ENCODE measurements around the gene TFIP11. TPM values are rescaled to one million over a fixed set of nuclear protein-coding genes. Genes with fewer than 3 reads are reported as not detected.

Gene TFIP11
- total RNA-seq, 1 experiment from 2014 or later = 29.8 TPM

GRCh38 chr22:26548984-26549383 is 36.7 kb upstream of the TFIP11 start:
- BruUV-seq (replicated peaks) = no TSS peak
- ATAC-seq (no peak), DNase-seq (ENCODE audit: low read depth, low spot score) (no peak)
- Histone ChIP-seq H3K4me1 (ENCODE audit: control insufficient read depth, insufficient read depth, low read length) (no peaks in the 10 kb centered on the region), H3K27me3 (ENCODE audit: control insufficient read depth, insufficient read depth, low read length) (no peaks in the 10 kb centered on the region), H3K9me3 (ENCODE audit: control insufficient read depth, insufficient read depth, low read depth, low read length) (no peaks in the 10 kb centered on the region), H3K4me3 (ENCODE audit: low read depth in 2 of 2, low read length in 2 of 2) (no peak overlapping the region), H3K36me3 (ENCODE audit: control insufficient read depth, insufficient read depth, low read length) (no peaks in the 10 kb centered on the region), H3K27ac (ENCODE audit: low read length) (no peak overlapping the region)
- in situ Hi-C loops (cut with HindIII; ENCODE audit: low pct_unique_long_range_greater_than_20kb, low sequenced_read_pairs) (no loop called here), intact Hi-C loops (cut with micrococcal nuclease; ENCODE audit: unreplicated experiment) (no loop called here)
- TF ChIP-seq CTCF (IDR thresholded peaks at IDR 0.05) = no peak
- TF ChIP-seq TCF7L2 (IDR thresholded peaks at IDR 0.05; ENCODE audit: low read depth, low read length) = no peak
- no peak for TF ChIP-seq SIN3A (IDR thresholded peaks at IDR 0.05; ENCODE audit: borderline replicate concordance, insufficient read depth, low read depth, low read length)
- no peak for TF ChIP-seq POLR2AphosphoS5 (IDR thresholded peaks at IDR 0.05; ENCODE audit: low read depth, low read length)
- no peak for TF ChIP-seq REST (IDR thresholded peaks at IDR 0.05; ENCODE audit: insufficient read depth in 1 of 2, low read depth in 2 of 2, low read length in 1 of 2)
- CTCF ChIA-PET = no interaction called here
- POLR2A ChIA-PET = no interaction called here

- intact Hi-C loops (cut with micrococcal nuclease; ENCODE audit: unreplicated experiment) = no loop called here
- ATAC-seq (no peak), DNase-seq (ENCODE audit: low read depth, low spot score) (no peak)
- H3K9me3 ChIP-seq (ENCODE audit: control insufficient read depth, insufficient read depth, low read depth, low read length) = no peaks in the 10 kb centered on the region
- H3K4me1 ChIP-seq (ENCODE audit: control insufficient read depth, insufficient read depth, low read length) = no peaks in the 10 kb centered on the region
- H3K36me3 ChIP-seq (ENCODE audit: control insufficient read depth, insufficient read depth, low read length) = no peaks in the 10 kb centered on the region
- BruUV-seq (replicated peaks) = no TSS peak
- in situ Hi-C loops (cut with HindIII; ENCODE audit: low pct_unique_long_range_greater_than_20kb, low sequenced_read_pairs) = no loop called here
- no peak overlapping the region for H3K4me3 ChIP-seq (ENCODE audit: low read depth in 2 of 2, low read length in 2 of 2)
- TF ChIP-seq TCF7L2 (IDR thresholded peaks at IDR 0.05; ENCODE audit: low read depth, low read length) (no peak), REST (IDR thresholded peaks at IDR 0.05; ENCODE audit: insufficient read depth in 1 of 2, low read depth in 2 of 2, low read length in 1 of 2) (no peak), SIN3A (IDR thresholded peaks at IDR 0.05; ENCODE audit: borderline replicate concordance, insufficient read depth, low read depth, low read length) (no peak), CTCF (IDR thresholded peaks at IDR 0.05) (no peak), POLR2AphosphoS5 (IDR thresholded peaks at IDR 0.05; ENCODE audit: low read depth, low read length) (no peak)
- no peaks in the 10 kb centered on the region for H3K27me3 ChIP-seq (ENCODE audit: control insufficient read depth, insufficient read depth, low read length)
- ChIA-PET POLR2A (no interaction called here), CTCF (no interaction called here)
- H3K27ac ChIP-seq (ENCODE audit: low read length) = no peak overlapping the region
These were observed 36.0 kb upstream of the TFIP11 start for GRCh38 chr22:26548303-26548702.
